DND-41 (cell line): ENCODE results near the gene NPSR1.

ENCODE experiments used
- ATAC-seq: fragments of 200-7000 bp; cut with Tn5 transposase; 3 replicates; pipeline ENCODE4 v1.9.1; 2021; ENCODE audit warnings: low read depth; ENCODE audit not compliant: insufficient read depth
- DNase-seq: peaks from one replicate; pipeline ENCODE4 v3.0.0-alpha.2; 2020
- H2AFZ ChIP-seq: 2 replicates; pipeline ENCODE4 v1.6.0; 2012; ENCODE audit warnings: low read depth, low read length
- H3K27ac ChIP-seq: 2 replicates; pipeline ENCODE4 v1.5.1; 2012; ENCODE audit warnings: low read length, inconsistent platforms
- H3K27me3 ChIP-seq: fragments of 200-600 bp; sonication (generic); 2 replicates; pipeline ENCODE4 v1.6.0; 2012; ENCODE audit warnings: low read length, mild to moderate bottlenecking, inconsistent platforms; ENCODE audit not compliant: insufficient read depth, poor library complexity
- H3K36me3 ChIP-seq: 2 replicates; pipeline ENCODE4 v1.5.1; 2012; ENCODE audit warnings: low read length, inconsistent platforms; ENCODE audit not compliant: insufficient read depth
- H3K4me1 ChIP-seq: 2 replicates; pipeline ENCODE4 v1.5.1; 2012; ENCODE audit warnings: mild to moderate bottlenecking, low read length; ENCODE audit not compliant: insufficient read depth
- H3K4me2 ChIP-seq: 2 replicates; pipeline ENCODE4 v1.6.0; 2012; ENCODE audit warnings: mild to moderate bottlenecking, moderate library complexity, low read length, inconsistent platforms; ENCODE audit not compliant: insufficient read depth
- H3K4me3 ChIP-seq, 2 experiments: fragments of 200-600 bp in 1 of 2; shearing (Covaris generic) in 1 of 2; 2 replicates each; pipeline ENCODE4 v1.5.1; 2012 to 2016; ENCODE audit warnings: inconsistent platforms in 2 of 2, low read length in 2 of 2, mild to moderate bottlenecking in 2 of 2, low read depth in 1 of 2, moderate library complexity in 1 of 2
- H3K79me2 ChIP-seq: 2 replicates; pipeline ENCODE4 v1.6.0; 2012; ENCODE audit warnings: low read length, inconsistent platforms; ENCODE audit not compliant: insufficient read depth
- H3K9ac ChIP-seq: 2 replicates; pipeline ENCODE4 v1.6.0; 2012; ENCODE audit warnings: low read depth, mild to moderate bottlenecking, inconsistent platforms, low read length, moderate library complexity
- H3K9me3 ChIP-seq: 2 replicates; pipeline ENCODE4 v1.5.1; 2012; ENCODE audit warnings: low read length, moderate library complexity, mild to moderate bottlenecking, inconsistent platforms; ENCODE audit not compliant: insufficient read depth, severe bottlenecking
- H4K20me1 ChIP-seq: 2 replicates; pipeline ENCODE4 v1.6.0; 2012; ENCODE audit warnings: low read length; ENCODE audit not compliant: insufficient read depth
- EZH2 ChIP-seq: IDR thresholded peaks from 3 replicates; pipeline ENCODE4 v1.6.1; 2012; ENCODE audit warnings: borderline replicate concordance, low read depth, mild to moderate bottlenecking, moderate library complexity, low read length, inconsistent platforms; ENCODE audit not compliant: severe bottlenecking
- TF ChIP-seq, protein P1 (sequence below): IDR thresholded peaks from 2 replicates; pipeline ENCODE4 v1.5.1; 2012; ENCODE audit warnings: borderline replicate concordance, low read length, moderate library complexity, mild to moderate bottlenecking; ENCODE audit not compliant: poor library complexity, severe bottlenecking; ENCODE audit errors: extremely low read depth

NPSR1 gene

DNA sequence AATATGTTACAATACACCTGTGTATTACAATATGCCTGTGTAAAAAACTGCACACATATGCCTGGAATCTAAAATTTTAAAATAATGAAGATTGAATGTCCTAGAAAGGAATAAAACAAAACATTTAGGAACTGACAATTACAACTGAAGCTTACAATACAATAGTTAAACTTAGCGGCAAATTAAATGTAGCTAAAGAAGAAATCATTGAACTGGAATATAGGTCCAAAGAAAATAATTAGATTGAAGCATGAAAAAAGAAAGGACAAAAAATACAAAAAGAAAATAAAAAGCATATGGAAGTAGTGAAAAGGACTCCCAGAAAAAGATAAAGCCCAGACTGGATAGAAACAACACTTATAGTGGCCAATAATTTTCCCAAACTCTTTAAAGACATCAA is 38.4 kb downstream of the NPSR1 start:
- Histone ChIP-seq H3K4me2 (no peak overlapping the region), H3K4me1 (no peaks in the 10 kb centered on the region), H3K36me3 (no peaks in the 10 kb centered on the region), H2AFZ (no peak overlapping the region), H3K9ac (no peak overlapping the region), H3K9me3 (peaks cover 3% of the 10 kb centered on the region), H3K27me3 (no peaks in the 10 kb centered on the region), H3K79me2 (no peaks in the 10 kb centered on the region), H3K4me3 (no peak overlapping the region), H3K27ac (no peak overlapping the region), H4K20me1 (no peaks in the 10 kb centered on the region)
- ATAC-seq, result no peak
- DNase-seq, result no peak
- no peak for TF ChIP-seq EZH2
- TF ChIP-seq, protein P1, sequence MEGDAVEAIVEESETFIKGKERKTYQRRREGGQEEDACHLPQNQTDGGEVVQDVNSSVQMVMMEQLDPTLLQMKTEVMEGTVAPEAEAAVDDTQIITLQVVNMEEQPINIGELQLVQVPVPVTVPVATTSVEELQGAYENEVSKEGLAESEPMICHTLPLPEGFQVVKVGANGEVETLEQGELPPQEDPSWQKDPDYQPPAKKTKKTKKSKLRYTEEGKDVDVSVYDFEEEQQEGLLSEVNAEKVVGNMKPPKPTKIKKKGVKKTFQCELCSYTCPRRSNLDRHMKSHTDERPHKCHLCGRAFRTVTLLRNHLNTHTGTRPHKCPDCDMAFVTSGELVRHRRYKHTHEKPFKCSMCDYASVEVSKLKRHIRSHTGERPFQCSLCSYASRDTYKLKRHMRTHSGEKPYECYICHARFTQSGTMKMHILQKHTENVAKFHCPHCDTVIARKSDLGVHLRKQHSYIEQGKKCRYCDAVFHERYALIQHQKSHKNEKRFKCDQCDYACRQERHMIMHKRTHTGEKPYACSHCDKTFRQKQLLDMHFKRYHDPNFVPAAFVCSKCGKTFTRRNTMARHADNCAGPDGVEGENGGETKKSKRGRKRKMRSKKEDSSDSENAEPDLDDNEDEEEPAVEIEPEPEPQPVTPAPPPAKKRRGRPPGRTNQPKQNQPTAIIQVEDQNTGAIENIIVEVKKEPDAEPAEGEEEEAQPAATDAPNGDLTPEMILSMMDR, result no peak

DNA sequence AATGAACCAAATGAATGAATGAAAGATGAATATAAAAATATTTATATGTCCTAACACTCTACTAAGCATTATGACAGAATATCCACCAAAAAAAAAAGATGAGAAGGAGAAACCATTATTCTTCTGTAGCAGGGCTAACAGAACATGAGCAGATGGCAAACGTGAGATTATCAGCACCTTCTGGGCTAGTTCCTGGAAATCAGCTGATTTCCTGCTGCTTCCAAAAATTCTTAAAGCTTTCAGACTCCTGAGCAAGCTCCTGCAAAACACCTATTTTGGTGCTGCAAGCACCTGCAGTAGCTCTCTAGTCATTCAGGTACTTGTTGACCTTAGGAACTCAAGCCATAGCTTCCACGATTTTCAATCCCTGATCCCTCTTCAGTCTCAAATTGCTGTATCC is 51.8 kb downstream of the NPSR1 start:
- Histone ChIP-seq H4K20me1 (no peaks in the 10 kb centered on the region), H3K4me2 (no peak overlapping the region), H3K4me1 (no peaks in the 10 kb centered on the region), H3K27ac (no peak overlapping the region), H3K4me3 (no peak overlapping the region), H3K9me3 (no peaks in the 10 kb centered on the region), H3K36me3 (no peaks in the 10 kb centered on the region), H3K27me3 (no peaks in the 10 kb centered on the region), H2AFZ (no peak overlapping the region), H3K9ac (no peak overlapping the region), H3K79me2 (no peaks in the 10 kb centered on the region)
- TF ChIP-seq, protein P1, result no peak
- no peak for TF ChIP-seq EZH2
- DNase-seq (no peak), ATAC-seq (no peak)

DNA sequence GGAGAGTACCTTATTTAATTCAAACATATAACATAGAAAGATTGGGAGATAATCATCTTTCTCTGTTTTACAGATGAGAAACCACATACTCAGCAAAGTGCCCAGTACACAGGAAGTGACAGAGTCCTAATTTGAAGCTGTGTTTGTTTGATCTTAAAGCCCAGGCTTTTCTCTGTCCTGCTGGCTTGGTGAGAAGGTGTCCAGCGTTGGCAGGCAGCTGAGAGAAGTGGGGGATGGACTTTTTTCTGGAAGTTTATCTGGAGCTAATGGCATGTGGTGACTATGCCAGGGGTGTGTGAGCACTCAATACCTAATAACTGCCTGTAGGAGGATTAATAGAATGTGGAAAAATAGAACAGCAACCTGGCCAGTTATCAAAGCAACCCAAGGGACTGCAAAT is 60.8 kb downstream of the NPSR1 start:
- no peaks in the 10 kb centered on the region for H3K27me3 ChIP-seq
- H3K4me2 ChIP-seq, result no peak overlapping the region
- H3K79me2 ChIP-seq, result no peaks in the 10 kb centered on the region
- no peak overlapping the region for H3K4me3 ChIP-seq
- no peak overlapping the region for H3K9ac ChIP-seq
- H3K27ac ChIP-seq, result no peak overlapping the region
- TF ChIP-seq, protein P1, result no peak
- no peak for TF ChIP-seq EZH2
- ATAC-seq (no peak), DNase-seq (no peak)
- H2AFZ ChIP-seq, result no peak overlapping the region
- no peaks in the 10 kb centered on the region for H3K9me3 ChIP-seq
- no peaks in the 10 kb centered on the region for H4K20me1 ChIP-seq
- no peaks in the 10 kb centered on the region for H3K36me3 ChIP-seq
- H3K4me1 ChIP-seq, result peaks cover 4% of the 10 kb centered on the region; the same call in 1 of the 2 replicates

DNA sequence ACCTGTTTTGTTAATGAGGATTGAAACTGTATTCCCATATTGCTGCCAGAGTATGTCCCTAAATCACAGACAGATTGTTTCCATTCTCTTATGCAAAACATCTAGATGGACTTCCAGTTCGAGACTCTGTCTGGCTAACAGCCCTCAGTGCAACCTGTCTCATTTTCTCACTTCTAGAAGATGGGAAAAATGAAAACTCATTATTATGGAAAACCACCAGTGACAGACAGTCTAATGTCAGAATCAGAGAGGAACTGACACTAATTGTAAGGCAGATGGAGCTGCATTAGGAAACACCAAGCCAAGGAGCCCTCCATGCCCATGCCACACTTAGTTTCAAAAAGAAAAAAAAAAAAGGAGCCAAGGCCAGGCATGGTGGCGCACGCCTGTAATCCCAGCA is 61.6 kb downstream of the NPSR1 start:
- H4K20me1 ChIP-seq, result no peaks in the 10 kb centered on the region
- H2AFZ ChIP-seq, result no peak overlapping the region
- TF ChIP-seq, protein P1, result no peak
- no peak for TF ChIP-seq EZH2
- no peak overlapping the region for H3K27ac ChIP-seq
- H3K79me2 ChIP-seq, result no peaks in the 10 kb centered on the region
- no peak overlapping the region for H3K4me2 ChIP-seq
- H3K4me1 ChIP-seq, result peaks cover 5% of the 10 kb centered on the region; the same call in 1 of the 2 replicates
- no peak for DNase-seq
- no peaks in the 10 kb centered on the region for H3K9me3 ChIP-seq
- H3K27me3 ChIP-seq, result no peaks in the 10 kb centered on the region
- no peak overlapping the region for H3K9ac ChIP-seq
- H3K4me3 ChIP-seq, result no peak overlapping the region
- no peaks in the 10 kb centered on the region for H3K36me3 ChIP-seq
- ATAC-seq, result no peak
